Adrenal gland (tissue), 5 donors: Measurements from ENCODE around the gene GCSAML.

Experiments used
- CTCF ChIP-seq, 6 experiments: fragments of 450-650 bp in 4 of 6; fragments of 200-600 bp in 2 of 6; sonication (generic) in 1 of 6; IDR thresholded peaks; 1 replicate in 5 of 6; 2 replicates in 1 of 6; pipeline versions ENCODE4 v1.5.1 to v1.8.0; 2016 to 2021; ENCODE audit warnings: antibody characterized with exemption in 6 of 6, mild to moderate bottlenecking in 2 of 6, moderate library complexity in 1 of 6
- POLR2A ChIP-seq, 2 donors: fragments of 450-650 bp; IDR thresholded peaks; one replicate each; pipeline ENCODE4 v1.6.1; 2017; ENCODE audit warnings: antibody characterized with exemption in 2 of 2, mild to moderate bottlenecking in 2 of 2, moderate library complexity in 1 of 2
- donor health status: DM: no; HTN: no; CAD: no.

GRCh38 chr1:247539215-247539614 is 9.7 kb upstream of the GCSAML start:
- TF ChIP-seq POLR2A (IDR thresholded peaks at IDR 0.05) (no peak), CTCF (IDR thresholded peaks at IDR 0.05) (no peak)
